Measurements from ENCODE around the gene KCNN3.

DNA sequence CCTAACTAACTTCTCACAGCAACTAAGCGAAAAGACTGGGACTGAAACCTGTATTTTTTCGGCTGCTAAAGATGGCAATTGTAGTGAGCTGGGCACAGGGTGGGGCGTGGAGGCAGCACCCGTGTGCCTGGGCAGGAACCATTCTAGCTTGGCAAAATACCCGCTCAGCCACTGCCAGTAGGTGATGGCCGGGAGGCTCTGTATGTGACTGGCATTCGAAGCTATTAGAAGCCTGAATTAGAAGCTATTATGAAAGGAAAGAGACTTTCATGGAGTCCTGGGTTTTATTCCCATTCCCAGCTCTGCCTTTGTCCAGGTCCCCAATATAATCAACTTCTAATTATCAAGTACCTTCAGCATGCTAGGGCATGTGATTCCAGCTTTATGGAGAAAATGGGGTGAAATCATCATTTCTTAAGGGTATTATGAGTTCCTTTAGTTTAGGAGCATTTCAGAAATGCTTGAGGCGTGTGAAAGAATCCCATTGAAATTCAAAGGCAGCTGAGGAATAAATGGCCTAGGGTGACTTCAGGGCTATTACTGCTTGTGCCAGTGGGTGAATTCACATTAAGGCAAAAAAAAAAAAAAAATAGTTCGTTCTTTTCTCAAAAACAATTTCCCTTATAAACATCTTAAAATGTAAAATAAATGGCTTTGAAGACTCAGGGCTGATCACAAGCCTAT lies 125.6 kb downstream of the KCNN3 start:
- no peak for TF ChIP-seq CTCF (IDR thresholded peaks at IDR 0.05)
- TF ChIP-seq EZH2 (IDR thresholded peaks at IDR 0.05): no peak
- TF ChIP-seq EZH2phosphoT487 (IDR thresholded peaks at IDR 0.05): no peak
